ENCODE results near the gene MGAM2. TPM values are rescaled to one million over a fixed set of nuclear protein-coding genes. Genes with fewer than 3 reads are reported as not detected.

The MGAM2 gene
- total RNA-seq, 1 donor from 2014 or later, result under 0.01 TPM

GRCh38 chr7:142085428-142085827, 26.1 kb upstream of the MGAM2 start:
- DNase-seq (ENCODE audit: low read depth), result no peak
- no peak for TF ChIP-seq CTCF (IDR thresholded peaks at IDR 0.05; ENCODE audit: insufficient read depth, low read length, poor library complexity, severe bottlenecking)
- Histone ChIP-seq H3K36me3 (ENCODE audit: control insufficient read depth, insufficient read depth, low read length) (no peaks in the 10 kb centered on the region), H3K27me3 (ENCODE audit: control insufficient read depth, insufficient read depth, low read length) (no peaks in the 10 kb centered on the region), H3K4me3 (ENCODE audit: low read depth, low read length) (no peak overlapping the region)

- no peaks in the 10 kb centered on the region for H3K27me3 ChIP-seq (ENCODE audit: control insufficient read depth, insufficient read depth, low read length)
- no peak for DNase-seq (ENCODE audit: low read depth)
- no peak overlapping the region for H3K4me3 ChIP-seq (ENCODE audit: low read depth, low read length)
- TF ChIP-seq CTCF (IDR thresholded peaks at IDR 0.05; ENCODE audit: insufficient read depth, low read length, poor library complexity, severe bottlenecking), result no peak
- no peaks in the 10 kb centered on the region for H3K36me3 ChIP-seq (ENCODE audit: control insufficient read depth, insufficient read depth, low read length)
These were observed 23.4 kb upstream of the MGAM2 start for GRCh38 chr7:142088022-142088714.

- no peak for DNase-seq (ENCODE audit: low read depth)
- no peaks in the 10 kb centered on the region for H3K27me3 ChIP-seq (ENCODE audit: control insufficient read depth, insufficient read depth, low read length)
- H3K36me3 ChIP-seq (ENCODE audit: control insufficient read depth, insufficient read depth, low read length), result no peaks in the 10 kb centered on the region
- TF ChIP-seq CTCF (IDR thresholded peaks at IDR 0.05; ENCODE audit: insufficient read depth, low read length, poor library complexity, severe bottlenecking), result no peak
- H3K4me3 ChIP-seq (ENCODE audit: low read depth, low read length), result no peak overlapping the region
These were observed 22.5 kb upstream of the MGAM2 start for GRCh38 chr7:142089035-142089434.

GRCh38 chr7:142091961-142092360, 19.6 kb upstream of the MGAM2 start:
- H3K36me3 ChIP-seq (ENCODE audit: control insufficient read depth, insufficient read depth, low read length), result no peaks in the 10 kb centered on the region
- H3K4me3 ChIP-seq (ENCODE audit: low read depth, low read length), result no peak overlapping the region
- no peak for DNase-seq (ENCODE audit: low read depth)
- TF ChIP-seq CTCF (IDR thresholded peaks at IDR 0.05; ENCODE audit: insufficient read depth, low read length, poor library complexity, severe bottlenecking), result no peak
- H3K27me3 ChIP-seq (ENCODE audit: control insufficient read depth, insufficient read depth, low read length), result no peaks in the 10 kb centered on the region

- no peak for TF ChIP-seq CTCF (IDR thresholded peaks at IDR 0.05; ENCODE audit: insufficient read depth, low read length, poor library complexity, severe bottlenecking)
- H3K36me3 ChIP-seq (ENCODE audit: control insufficient read depth, insufficient read depth, low read length), result no peaks in the 10 kb centered on the region
- DNase-seq (ENCODE audit: low read depth), result no peak
These were observed 16.7 kb upstream of the MGAM2 start for GRCh38 chr7:142094861-142095260.

GRCh38 chr7:142097571-142097970, 13.9 kb upstream of the MGAM2 start:
- Histone ChIP-seq H3K4me3 (ENCODE audit: low read depth, low read length) (no peak overlapping the region), H3K27me3 (ENCODE audit: control insufficient read depth, insufficient read depth, low read length) (no peaks in the 10 kb centered on the region), H3K36me3 (ENCODE audit: control insufficient read depth, insufficient read depth, low read length) (no peaks in the 10 kb centered on the region)
- DNase-seq (ENCODE audit: low read depth), result no peak
- TF ChIP-seq CTCF (IDR thresholded peaks at IDR 0.05; ENCODE audit: insufficient read depth, low read length, poor library complexity, severe bottlenecking), result no peak

More at GRCh38 chr7:142094861-142095260, 16.7 kb upstream of the MGAM2 start:
- Histone ChIP-seq H3K4me3 (ENCODE audit: low read depth, low read length) (no peak overlapping the region), H3K27me3 (ENCODE audit: control insufficient read depth, insufficient read depth, low read length) (no peaks in the 10 kb centered on the region)
